Mesenchymal stem cell (in vitro differentiated cells and primary cell): ENCODE measurements around the gene DHRSX.

ENCODE experiments used
- DNase-seq: peaks from one replicate; pipeline ENCODE4 v3.0.0-alpha.2; 2013
- H2AFZ ChIP-seq: one replicate; pipeline ENCODE4 v1.6.1; 2013; ENCODE audit warnings: low read depth, mild to moderate bottlenecking, control low read depth, inconsistent platforms, low read length, moderate library complexity
- H2AK5ac ChIP-seq: 2 replicates; pipeline ENCODE4 v1.6.1; 2013; ENCODE audit warnings: low read length, moderate library complexity, mild to moderate bottlenecking, inconsistent platforms; ENCODE audit not compliant: severe bottlenecking
- H2BK120ac ChIP-seq: one replicate; pipeline ENCODE4 v1.6.1; 2013; ENCODE audit warnings: low read depth, mild to moderate bottlenecking, inconsistent platforms, low read length, moderate library complexity
- H2BK12ac ChIP-seq, 2 experiments: one replicate each; pipeline ENCODE4 v1.6.1; 2013; ENCODE audit warnings: inconsistent platforms in 2 of 2, low read length in 2 of 2, mild to moderate bottlenecking in 2 of 2, moderate library complexity in 2 of 2, control low read depth in 1 of 2
- H2BK15ac ChIP-seq: one replicate; pipeline ENCODE4 v1.6.1; 2013; ENCODE audit warnings: mild to moderate bottlenecking, low read depth, inconsistent platforms; ENCODE audit not compliant: poor library complexity, severe bottlenecking
- H2BK5ac ChIP-seq: 2 replicates; pipeline ENCODE4 v1.6.1; 2013; ENCODE audit warnings: low read depth, mild to moderate bottlenecking, low read length, control low read depth, inconsistent platforms; ENCODE audit not compliant: poor library complexity, severe bottlenecking
- H3K14ac ChIP-seq, 2 experiments: one replicate each; pipeline ENCODE4 v1.6.1; 2013; ENCODE audit warnings: inconsistent platforms in 2 of 2, low read length in 2 of 2, control low read depth in 1 of 2, mild to moderate bottlenecking in 1 of 2, moderate library complexity in 1 of 2
- H3K18ac ChIP-seq, 2 experiments: one replicate each; pipeline ENCODE4 v1.6.1; 2013; ENCODE audit warnings: inconsistent platforms in 2 of 2, low read length in 2 of 2, control low read depth in 1 of 2, low read depth in 1 of 2, mild to moderate bottlenecking in 1 of 2
- H3K23ac ChIP-seq, 2 experiments: one replicate each; pipeline ENCODE4 v1.6.1; 2013; ENCODE audit warnings: inconsistent platforms in 2 of 2, low read length in 2 of 2, mild to moderate bottlenecking in 2 of 2, moderate library complexity in 2 of 2, control low read depth in 1 of 2
- H3K27ac ChIP-seq: 2 replicates; pipeline ENCODE4 v1.5.1; 2013; ENCODE audit warnings: mild to moderate bottlenecking, moderate library complexity, low read length, control low read depth, inconsistent platforms; ENCODE audit not compliant: poor library complexity, severe bottlenecking
- H3K27me3 ChIP-seq, 2 experiments: 2 replicates each; pipeline versions ENCODE4 v1.6.1 to v1.7.0; 2013; ENCODE audit warnings: low read length in 2 of 2, mild to moderate bottlenecking in 2 of 2, moderate library complexity in 2 of 2, control low read depth in 1 of 2, inconsistent platforms in 1 of 2; ENCODE audit not compliant: control insufficient read depth in 1 of 2, insufficient read depth in 1 of 2
- H3K36me3 ChIP-seq, 2 experiments: 2 replicates each; pipeline versions ENCODE4 v1.6.1 to v1.7.0; 2013; ENCODE audit warnings: low read length in 2 of 2, control low read depth in 1 of 2, inconsistent platforms in 1 of 2, low read depth in 1 of 2, mild to moderate bottlenecking in 1 of 2; ENCODE audit not compliant: insufficient read depth in 2 of 2, control insufficient read depth in 1 of 2
- H3K4ac ChIP-seq, 2 experiments: one replicate each; pipeline ENCODE4 v1.6.1; 2013; ENCODE audit warnings: inconsistent platforms in 2 of 2, low read length in 2 of 2, mild to moderate bottlenecking in 2 of 2, moderate library complexity in 2 of 2, control low read depth in 1 of 2, low read depth in 1 of 2
- H3K4me1 ChIP-seq: 2 replicates; pipeline ENCODE4 v1.6.1; 2013; ENCODE audit warnings: low read depth, low read length, control low read depth; ENCODE audit not compliant: control insufficient read depth, insufficient read depth
- H3K4me2 ChIP-seq: 2 replicates; pipeline ENCODE4 v1.6.1; 2013; ENCODE audit warnings: low read length, mild to moderate bottlenecking, inconsistent platforms; ENCODE audit not compliant: poor library complexity, severe bottlenecking
- H3K4me3 ChIP-seq, 2 experiments: 2 replicates each; pipeline versions ENCODE4 v1.5.1 to v1.7.0; 2013; ENCODE audit warnings: low read length in 2 of 2, mild to moderate bottlenecking in 2 of 2, control low read depth in 1 of 2, low read depth in 1 of 2; ENCODE audit not compliant: insufficient read depth in 1 of 2
- H3K79me1 ChIP-seq: replicated peaks from 2 replicates; pipeline ENCODE4 v1.6.1; 2013; ENCODE audit warnings: mild to moderate bottlenecking, control low read depth, low read length, inconsistent platforms; ENCODE audit not compliant: poor library complexity, severe bottlenecking
- H3K9ac ChIP-seq: 2 replicates; pipeline ENCODE4 v1.7.0; 2013; ENCODE audit warnings: mild to moderate bottlenecking, low read length, moderate library complexity
- H3K9me3 ChIP-seq: 2 replicates; pipeline ENCODE4 v1.7.0; 2013; ENCODE audit warnings: mild to moderate bottlenecking, low read length; ENCODE audit not compliant: control insufficient read depth
- H4K8ac ChIP-seq: one replicate; pipeline ENCODE4 v1.6.1; 2013; ENCODE audit warnings: inconsistent platforms, mild to moderate bottlenecking, low read length, moderate library complexity
- H4K91ac ChIP-seq: one replicate; pipeline ENCODE4 v1.6.1; 2013; ENCODE audit warnings: mild to moderate bottlenecking, low read length, inconsistent platforms
- WGBS: methylation state at CpG from one replicate; pipeline ENCODE4 v1.1.7; 2013; ENCODE audit warnings: mixed read lengths; 5-methylcytosine and 5-hydroxymethylcytosine counted together

Gene DHRSX

GRCh38 chrX:2514131-2514530 is 13.4 kb upstream of the DHRSX start:
- H3K9me3 ChIP-seq: no peaks in the 10 kb centered on the region
- H2AFZ ChIP-seq: no peak overlapping the region
- no peak overlapping the region for H3K23ac ChIP-seq
- no peak overlapping the region for H3K9ac ChIP-seq
- no peak overlapping the region for H3K4me2 ChIP-seq
- H2BK12ac ChIP-seq: no peak overlapping the region
- H2BK5ac ChIP-seq: no peak overlapping the region
- no peaks in the 10 kb centered on the region for H3K4me1 ChIP-seq
- no peak overlapping the region for H2AK5ac ChIP-seq
- H3K27me3 ChIP-seq: peaks cover 7 to 51% of the 10 kb centered on the region in 2 experiments
- H3K4me3 ChIP-seq: no peak overlapping the region
- no peak overlapping the region for H2BK120ac ChIP-seq
- no peak for DNase-seq
- H3K4ac ChIP-seq: no peak overlapping the region
- no peak overlapping the region for H3K27ac ChIP-seq
- H4K8ac ChIP-seq: no peak overlapping the region
- H3K14ac ChIP-seq: no peak overlapping the region
- no peaks in the 10 kb centered on the region for H3K36me3 ChIP-seq
- WGBS: 85% methylated on average over 5 of the region's 5 CpGs
- H3K18ac ChIP-seq: no peak overlapping the region
- H3K79me1 ChIP-seq: no peaks in the 10 kb centered on the region
- H4K91ac ChIP-seq: no peak overlapping the region
- no peak overlapping the region for H2BK15ac ChIP-seq

GRCh38 chrX:2513121-2513664 is 12.4 kb upstream of the DHRSX start:
- no peak overlapping the region for H3K4ac ChIP-seq
- DNase-seq: no peak
- no peak overlapping the region for H3K4me2 ChIP-seq

GRCh38 chrX:2512501-2512900 is 11.7 kb upstream of the DHRSX start:
- H2AK5ac ChIP-seq: no peak overlapping the region
- DNase-seq: no peak
- H3K36me3 ChIP-seq: no peaks in the 10 kb centered on the region
- H3K9ac ChIP-seq: no peak overlapping the region
- H3K4me1 ChIP-seq: no peaks in the 10 kb centered on the region
- no peak overlapping the region for H2BK15ac ChIP-seq
- no peak overlapping the region for H3K18ac ChIP-seq
- no peak overlapping the region for H3K4me2 ChIP-seq
- no peak overlapping the region for H3K23ac ChIP-seq
- H3K79me1 ChIP-seq: no peaks in the 10 kb centered on the region
- H3K4me3 ChIP-seq: no peak overlapping the region
- peaks cover 7 to 53% of the 10 kb centered on the region in 2 experiments for H3K27me3 ChIP-seq
- H4K91ac ChIP-seq: no peak overlapping the region
- H3K27ac ChIP-seq: no peak overlapping the region
- H3K9me3 ChIP-seq: no peaks in the 10 kb centered on the region
- WGBS: 93% methylated on average over 7 of the region's 8 CpGs
- no peak overlapping the region for H3K14ac ChIP-seq
- no peak overlapping the region for H2BK12ac ChIP-seq
- no peak overlapping the region for H4K8ac ChIP-seq
- no peak overlapping the region for H3K4ac ChIP-seq
- no peak overlapping the region for H2AFZ ChIP-seq
- no peak overlapping the region for H2BK5ac ChIP-seq
- H2BK120ac ChIP-seq: no peak overlapping the region

More at GRCh38 chrX:2513121-2513664, 12.4 kb upstream of the DHRSX start:
- no peaks in the 10 kb centered on the region for H3K9me3 ChIP-seq
- no peak overlapping the region for H2AK5ac ChIP-seq
- no peak overlapping the region for H3K14ac ChIP-seq
- peaks cover 7 to 51% of the 10 kb centered on the region in 2 experiments for H3K27me3 ChIP-seq
- no peak overlapping the region for H3K4me3 ChIP-seq
- WGBS: 71% methylated on average over 6 of the region's 6 CpGs
- H3K36me3 ChIP-seq: no peaks in the 10 kb centered on the region
- no peak overlapping the region for H3K9ac ChIP-seq
- no peak overlapping the region for H4K91ac ChIP-seq
- no peak overlapping the region for H2BK15ac ChIP-seq
- H2BK120ac ChIP-seq: no peak overlapping the region
- no peaks in the 10 kb centered on the region for H3K4me1 ChIP-seq
- no peak overlapping the region for H3K18ac ChIP-seq
- no peak overlapping the region for H3K27ac ChIP-seq
- H4K8ac ChIP-seq: no peak overlapping the region
- no peak overlapping the region for H2BK5ac ChIP-seq
- H3K79me1 ChIP-seq: no peaks in the 10 kb centered on the region
- no peak overlapping the region for H3K23ac ChIP-seq
- H2BK12ac ChIP-seq: no peak overlapping the region
- no peak overlapping the region for H2AFZ ChIP-seq

GRCh38 chrX:2511326-2511725 is 10.6 kb upstream of the DHRSX start:
- H4K91ac ChIP-seq: no peak overlapping the region
- no peak overlapping the region for H3K18ac ChIP-seq
- 92% methylated on average over 6 of the region's 6 CpGs for WGBS
- H3K36me3 ChIP-seq: no peaks in the 10 kb centered on the region
- no peak overlapping the region for H2BK5ac ChIP-seq
- no peak overlapping the region for H2BK12ac ChIP-seq
- H3K79me1 ChIP-seq: no peaks in the 10 kb centered on the region
- H4K8ac ChIP-seq: no peak overlapping the region
- H3K14ac ChIP-seq: no peak overlapping the region
- no peak for DNase-seq
- no peak overlapping the region for H2AK5ac ChIP-seq
- H3K4me2 ChIP-seq: no peak overlapping the region
- no peaks in the 10 kb centered on the region for H3K4me1 ChIP-seq
- H2BK120ac ChIP-seq: no peak overlapping the region
- no peak overlapping the region for H3K23ac ChIP-seq
- peaks cover 7 to 46% of the 10 kb centered on the region in 2 experiments for H3K27me3 ChIP-seq
- no peak overlapping the region for H2AFZ ChIP-seq
- no peak overlapping the region for H3K4ac ChIP-seq
- H3K27ac ChIP-seq: no peak overlapping the region
- H3K9ac ChIP-seq: no peak overlapping the region
- H3K4me3 ChIP-seq: no peak overlapping the region
- H3K9me3 ChIP-seq: no peaks in the 10 kb centered on the region
- no peak overlapping the region for H2BK15ac ChIP-seq
